GM12878 (cell line): Measurements from ENCODE around the gene ITGA8. TPM values are rescaled to one million over a fixed set of nuclear protein-coding genes. Genes with fewer than 3 reads are reported as not detected.

Experiments used
- ATAC-seq: fragments of 200-7000 bp; cut with Tn5 transposase; 3 replicates; pipeline ENCODE4 v1.9.1; 2020; ENCODE audit warnings: mild to moderate bottlenecking, moderate library complexity
- BruUV-seq: library from RNA; stranded (reverse); fragments of 400-500 nt; replicated peaks from 2 replicates; lab custom pipeline; 2021; lab: Mats Ljungman, UMichigan
- CTCF ChIA-PET: fragments of 300-600 bp; sonication (Branson Sonifier 250); formaldehyde crosslinking; extraction: SDS; loops from one replicate; lab custom pipeline; 2021; ENCODE audit warnings: inconsistent platforms; lab: Yijun Ruan, JAX
- POLR2A ChIA-PET: fragments of 350-600 bp; formaldehyde crosslinking; extraction: SDS; loops from one replicate; lab custom pipeline; 2021; ENCODE audit warnings: inconsistent platforms; lab: Charles Lee
- RAD21 ChIA-PET: fragments of 300-600 bp; sonication (Branson Sonifier 250); formaldehyde crosslinking; loops from one replicate; lab custom pipeline; 2023; ENCODE audit warnings: antibody characterized with exemption; ENCODE audit not compliant: unreplicated experiment; lab: Charles Lee
- SMC1A ChIA-PET: fragments of 300-600 bp; sonication (Branson Sonifier 250); formaldehyde crosslinking; loops from one replicate; lab custom pipeline; 2023; ENCODE audit not compliant: unreplicated experiment, uncharacterized antibody; lab: Charles Lee
- DNase-seq: peaks from one replicate; pipeline ENCODE4 v3.0.0-alpha.2; 2011; ENCODE audit warnings: low read depth, low spot score
- FAIRE-seq: peaks from 3 replicates; lab custom pipeline; 2011; peaks lifted over from hg19 to GRCh38; lab: Jason Lieb, UNC
- H2AFZ ChIP-seq: 2 replicates; pipeline ENCODE4 v1.6.0; 2011; ENCODE audit warnings: low read depth, low read length, control low read depth; ENCODE audit not compliant: control insufficient read depth
- H3K27ac ChIP-seq: 2 replicates; pipeline ENCODE4 v1.5.1; 2011; ENCODE audit warnings: control low read depth; ENCODE audit not compliant: control insufficient read depth, insufficient read depth
- H3K27me3 ChIP-seq, 2 experiments: replicated peaks in 1 of 2; 2 replicates each; pipeline versions ENCODE4 v1.6.0 to v1.6.1; 2011; ENCODE audit warnings: low read length in 1 of 2; ENCODE audit not compliant: control insufficient read depth in 2 of 2, insufficient read depth in 2 of 2
- H3K36me3 ChIP-seq, 2 experiments: 2 replicates each; pipeline ENCODE4 v1.5.1; 2011; ENCODE audit warnings: low read length in 1 of 2; ENCODE audit not compliant: control insufficient read depth in 2 of 2, insufficient read depth in 2 of 2
- H3K4me1 ChIP-seq: 2 replicates; pipeline ENCODE4 v1.6.1; 2011; ENCODE audit warnings: mild to moderate bottlenecking, low read length, moderate library complexity, mixed read lengths; ENCODE audit not compliant: control insufficient read depth, insufficient read depth
- H3K4me2 ChIP-seq: 2 replicates; pipeline ENCODE4 v1.6.0; 2011; ENCODE audit warnings: control low read depth; ENCODE audit not compliant: control insufficient read depth, insufficient read depth
- H3K4me3 ChIP-seq: fragments of 200-600 bp; sonication (generic); 2 replicates; pipeline ENCODE4 v1.5.1; 2016
- H3K79me2 ChIP-seq: 2 replicates; pipeline ENCODE4 v1.6.0; 2011; ENCODE audit warnings: low read length; ENCODE audit not compliant: control insufficient read depth, insufficient read depth
- H3K9ac ChIP-seq: 2 replicates; pipeline ENCODE4 v1.8.0; 2011; ENCODE audit warnings: low read length, control low read depth, mixed read lengths; ENCODE audit not compliant: control insufficient read depth, insufficient read depth
- H3K9me3 ChIP-seq: replicated peaks from 3 replicates; pipeline ENCODE4 v1.5.1; 2011; ENCODE audit warnings: mild to moderate bottlenecking, low read length; ENCODE audit not compliant: control insufficient read depth, insufficient read depth
- H4K20me1 ChIP-seq: 2 replicates; pipeline ENCODE4 v1.6.0; 2011; ENCODE audit not compliant: control insufficient read depth, insufficient read depth
- IKZF2 ChIP-seq, 2 experiments: fragments of 450-650 bp; IDR thresholded peaks; 2 replicates each; pipeline ENCODE4 v1.6.1; 2017; ENCODE audit warnings: mild to moderate bottlenecking in 2 of 2, moderate library complexity in 2 of 2
- JUND ChIP-seq: IDR thresholded peaks from 2 replicates; pipeline ENCODE4 v1.6.1; 2012; ENCODE audit warnings: low read depth, mild to moderate bottlenecking, low read length, improper control_type of control experiment, moderate library complexity
- MXI1 ChIP-seq: fragments of 150-350 bp; IDR thresholded peaks from 2 replicates; pipeline ENCODE4 v1.6.1; 2011; ENCODE audit warnings: low read depth, mild to moderate bottlenecking, inconsistent platforms, low read length, improper control_type of control experiment
- POU2F2 ChIP-seq: IDR thresholded peaks from 3 replicates; pipeline ENCODE4 v1.6.1; 2011; ENCODE audit warnings: low read depth, mild to moderate bottlenecking, low read length, borderline replicate concordance
- SP1 ChIP-seq: IDR thresholded peaks from one replicate; pipeline ENCODE4 v1.6.1; 2011; ENCODE audit warnings: low read depth, low read length
- WGBS: methylation state at CpG from one replicate; pipeline ENCODE4 v1.1.6; 2016; ENCODE audit warnings: low lambda C conversion rate; ENCODE audit not compliant: insufficient replicate concordance, insufficient coverage; ENCODE audit errors: missing lambda C conversion rate; 5-methylcytosine and 5-hydroxymethylcytosine counted together
- in situ Hi-C: fragments of 300-500 bp; cut with MboI; formaldehyde crosslinking; loops from 9 replicates; pipeline ENCODE4 v1.14.3; 2018; ENCODE audit warnings: mixed read lengths
- intact Hi-C: fragments of 100-400 bp; cut with micrococcal nuclease; formaldehyde crosslinking; loops from one replicate; pipeline ENCODE4 v1.14.2; 2022; ENCODE audit not compliant: unreplicated experiment
- polyA plus RNA-seq, 11 experiments: library from polyadenylated mRNA; depleted of rRNA in 4 of 11; unstranded in 6 of 11; stranded (reverse) in 5 of 11; fragments of >200 nt; fragmentation: Nextera tagmentation in 4 of 11; fragmentation: Illumina TruSeq in 1 of 11; extraction: Ambion mirVana in 4 of 11; extraction: Trizol in 1 of 11; gene quantifications; 1 replicate in 1 of 11; 2 replicates in 10 of 11; pipeline versions ENCODE4 v1.2.1 to v1.2.3, GENCODE V29; 2011 to 2016; ENCODE audit warnings: inconsistent platforms in 2 of 11, missing spikeins in 2 of 11, low read depth in 1 of 11
- total RNA-seq, 4 experiments: library from RNA; depleted of rRNA in 3 of 4; stranded (reverse); fragments of >200 nt in 3 of 4; fragmentation: Illumina TruSeq in 1 of 4; extraction: Trizol in 1 of 4; gene quantifications; 2 replicates each; pipeline versions ENCODE4 v1.2.1 to v1.2.3, GENCODE V29; 2013 to 2021
- TF ChIP-seq, protein P1 (sequence below): IDR thresholded peaks from 2 replicates; pipeline ENCODE4 v1.6.1; 2011; ENCODE audit warnings: mild to moderate bottlenecking, low read depth, low read length, moderate library complexity; ENCODE audit not compliant: insufficient replicate concordance

The ITGA8 gene
- total and polyA plus RNA-seq, 10 of the 15 experiments (the other 5 are each of a cell fraction or from before 2014, with no cell fraction given): 0.03 TPM; not detected in 9

DNA sequence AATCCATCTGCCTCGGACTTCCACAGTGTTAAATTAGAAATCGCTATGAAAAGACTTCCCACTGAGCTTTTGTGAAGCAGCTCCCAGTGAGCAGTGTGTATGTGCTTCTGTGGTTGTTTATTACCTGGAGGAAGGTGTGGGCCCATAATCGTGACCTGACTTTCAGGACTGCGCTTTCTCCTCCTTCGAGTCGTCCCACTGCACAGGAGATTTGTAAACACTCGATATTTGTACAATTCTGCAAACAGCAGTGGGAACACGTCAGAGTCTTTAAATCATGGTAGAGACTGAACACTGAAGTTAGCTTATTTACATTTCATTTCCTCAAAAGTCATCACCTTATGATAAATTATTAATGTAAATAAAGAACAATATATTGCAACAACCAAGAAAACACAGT is 171.4 kb downstream of the ITGA8 start:
- no peaks in the 10 kb centered on the region for H3K4me1 ChIP-seq
- FAIRE-seq (no peak), ATAC-seq (no peak)
- 5% methylated on average over 8 of the region's 8 CpGs for whole genome bisulfite sequencing
- no peak overlapping the region for H3K27ac ChIP-seq
- no peaks in the 10 kb centered on the region for H4K20me1 ChIP-seq
- H2AFZ ChIP-seq: no peak overlapping the region
- in situ Hi-C loops (no loop called here), intact Hi-C loops (no loop called here)
- no peaks in the 10 kb centered on the region for H3K36me3 ChIP-seq
- ChIA-PET RAD21 (no interaction called here), CTCF (no interaction called here), POLR2A (interaction anchor here (0.5 kb wide), 1 partner anchor 173 kb away, joined by 4 read pairs; no protein-coding TSS in a partner anchor), SMC1A (interaction anchor here (0.6 kb wide), 1 partner anchor 103 kb away, joined by 3 read pairs; no protein-coding TSS in a partner anchor)
- no peak overlapping the region for H3K4me3 ChIP-seq
- no peak overlapping the region for H3K4me2 ChIP-seq
- H3K9ac ChIP-seq: no peak overlapping the region
- no peaks in the 10 kb centered on the region; the same call in 2 of the 3 replicates for H3K9me3 ChIP-seq
- H3K79me2 ChIP-seq: no peaks in the 10 kb centered on the region
- BruUV-seq: no TSS peak
- no peak for TF ChIP-seq MXI1
- TF ChIP-seq, all 136 proteins: peak for 0
- DNase-seq: no peak
- H3K27me3 ChIP-seq: no peaks in the 10 kb centered on the region

DNA sequence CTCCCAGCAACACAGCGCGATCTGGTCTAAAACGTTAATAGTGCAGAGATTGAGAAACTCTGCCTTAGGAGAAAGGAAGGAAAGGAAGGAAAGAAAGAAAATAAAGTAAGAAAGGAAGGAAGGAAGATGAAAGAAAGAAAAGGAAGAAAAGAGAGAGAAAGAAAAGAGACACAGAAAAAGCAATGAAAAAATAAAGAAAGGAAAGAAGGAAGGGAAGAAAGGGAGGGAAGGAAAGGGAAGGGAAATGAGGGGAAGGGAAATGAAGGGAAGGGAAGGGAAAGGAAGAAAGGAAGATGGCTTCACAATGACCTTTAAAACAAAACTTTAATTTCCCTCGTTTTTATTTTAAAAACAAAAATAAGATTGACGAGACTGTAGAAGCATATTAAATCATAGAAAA is 173.1 kb downstream of the ITGA8 start:
- ATAC-seq (no peak), FAIRE-seq (no peak), DNase-seq (no peak)
- Histone ChIP-seq H3K36me3 (no peaks in the 10 kb centered on the region), H3K4me1 (no peaks in the 10 kb centered on the region), H3K27me3 (no peaks in the 10 kb centered on the region), H3K79me2 (no peaks in the 10 kb centered on the region), H3K4me3 (no peak overlapping the region), H3K9ac (no peak overlapping the region), H3K4me2 (no peak overlapping the region), H3K27ac (no peak overlapping the region), H3K9me3 (no peaks in the 10 kb centered on the region; the same call in 2 of the 3 replicates), H4K20me1 (no peaks in the 10 kb centered on the region), H2AFZ (no peak overlapping the region)
- WGBS: 60% methylated on average over 5 of the region's 5 CpGs
- intact Hi-C loops: no loop called here
- CTCF ChIA-PET: no interaction called here
- RAD21 ChIA-PET: no interaction called here
- BruUV-seq: no TSS peak
- POLR2A ChIA-PET: no interaction called here
- SMC1A ChIA-PET: no interaction called here
- in situ Hi-C loops: no loop called here
- no peak for TF ChIP-seq SP1
- no peak for TF ChIP-seq IKZF2 (IDR thresholded peaks at IDR 0.05)
- no peak for TF ChIP-seq POU2F2
- TF ChIP-seq, protein P1, sequence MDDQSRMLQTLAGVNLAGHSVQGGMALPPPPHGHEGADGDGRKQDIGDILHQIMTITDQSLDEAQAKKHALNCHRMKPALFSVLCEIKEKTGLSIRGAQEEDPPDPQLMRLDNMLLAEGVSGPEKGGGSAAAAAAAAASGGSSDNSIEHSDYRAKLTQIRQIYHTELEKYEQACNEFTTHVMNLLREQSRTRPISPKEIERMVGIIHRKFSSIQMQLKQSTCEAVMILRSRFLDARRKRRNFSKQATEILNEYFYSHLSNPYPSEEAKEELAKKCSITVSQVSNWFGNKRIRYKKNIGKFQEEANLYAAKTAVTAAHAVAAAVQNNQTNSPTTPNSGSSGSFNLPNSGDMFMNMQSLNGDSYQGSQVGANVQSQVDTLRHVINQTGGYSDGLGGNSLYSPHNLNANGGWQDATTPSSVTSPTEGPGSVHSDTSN: no peak
- no peak for TF ChIP-seq JUND
